ENCODE measurements around the gene GADL1.

Gene GADL1

DNA sequence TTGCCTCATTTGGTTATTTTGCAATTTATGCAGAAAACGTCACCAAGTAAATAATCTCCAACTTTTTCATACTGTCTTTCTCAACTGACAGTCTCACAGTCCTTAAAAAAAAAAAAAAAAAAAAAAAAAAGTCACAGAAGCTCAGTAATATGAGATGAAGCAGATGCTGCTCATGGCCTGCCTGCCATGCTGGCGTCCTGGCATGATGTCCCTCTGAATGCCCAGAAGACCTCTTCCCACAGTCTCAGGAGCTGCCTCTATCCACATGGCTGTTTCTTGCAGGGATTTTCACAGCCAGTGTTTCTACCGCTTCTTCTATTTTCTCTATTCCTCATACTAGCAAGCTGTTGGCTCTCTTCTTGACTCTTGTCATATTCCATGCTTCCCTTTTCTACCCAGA, 200.3 kb downstream of the GADL1 start:
- no peak for DNase-seq (ENCODE audit: low read depth)

DNA sequence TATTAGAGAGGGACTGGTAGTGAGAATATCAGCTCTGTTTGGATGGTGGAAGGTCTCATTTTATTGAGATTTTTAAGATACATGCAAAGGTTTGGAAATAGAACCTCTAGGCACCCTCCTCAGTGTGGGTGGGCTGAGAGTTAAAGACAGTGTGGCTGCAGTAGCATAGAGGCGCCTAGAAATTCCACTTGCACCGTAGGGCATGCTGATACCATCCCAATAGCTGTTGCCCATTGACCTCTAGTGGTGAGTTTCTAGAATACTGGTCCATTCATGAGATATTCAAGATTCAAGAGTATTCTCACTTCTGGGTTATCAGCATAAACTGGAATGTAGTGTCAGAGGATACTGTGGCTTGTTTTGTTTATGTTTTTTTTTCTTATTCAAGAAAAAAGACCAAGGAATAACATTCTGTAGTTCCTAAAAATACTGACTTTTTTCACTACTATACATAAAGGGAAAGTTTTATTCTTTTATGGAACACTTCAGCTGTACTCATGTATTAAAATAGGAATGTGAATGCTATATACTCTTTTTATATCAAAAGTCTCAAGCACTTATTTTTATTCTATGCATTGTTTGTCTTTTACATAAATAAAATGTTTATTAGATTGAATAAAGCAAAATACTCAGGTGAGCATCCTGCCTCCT, 200.9 kb downstream of the GADL1 start:
- DNase-seq (ENCODE audit: low read depth) = peak; percentile 80

DNA sequence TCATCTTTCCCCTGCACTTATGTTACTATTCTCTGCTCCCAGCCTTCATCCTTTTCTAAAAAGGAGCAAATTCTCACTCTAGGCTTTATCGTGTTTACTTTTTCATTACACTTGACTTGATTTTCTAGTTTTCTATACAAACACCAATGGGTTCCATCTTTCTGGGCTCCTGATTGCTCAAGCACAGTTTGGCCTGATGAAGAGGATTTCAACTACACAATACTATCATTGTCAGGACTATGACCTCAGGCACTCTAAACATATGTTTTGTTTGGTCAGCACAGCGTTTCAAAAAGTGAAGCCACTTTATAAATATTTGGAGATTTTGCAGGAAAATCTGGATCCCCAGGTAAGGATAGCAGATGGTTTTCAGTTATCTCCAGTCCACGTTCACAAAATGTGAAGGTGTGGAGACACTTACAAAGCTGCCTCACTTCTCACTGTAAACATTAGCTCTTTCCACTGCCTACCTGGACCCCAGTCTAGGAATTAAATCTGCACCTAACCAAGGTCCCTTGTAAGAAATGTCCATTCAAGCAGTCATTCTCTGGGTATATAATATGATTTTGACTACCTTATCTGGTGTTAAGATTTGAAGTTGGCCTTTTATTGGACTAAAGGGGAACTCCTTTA, 201.8 kb downstream of the GADL1 start:
- DNase-seq (ENCODE audit: low read depth) = no peak

DNA sequence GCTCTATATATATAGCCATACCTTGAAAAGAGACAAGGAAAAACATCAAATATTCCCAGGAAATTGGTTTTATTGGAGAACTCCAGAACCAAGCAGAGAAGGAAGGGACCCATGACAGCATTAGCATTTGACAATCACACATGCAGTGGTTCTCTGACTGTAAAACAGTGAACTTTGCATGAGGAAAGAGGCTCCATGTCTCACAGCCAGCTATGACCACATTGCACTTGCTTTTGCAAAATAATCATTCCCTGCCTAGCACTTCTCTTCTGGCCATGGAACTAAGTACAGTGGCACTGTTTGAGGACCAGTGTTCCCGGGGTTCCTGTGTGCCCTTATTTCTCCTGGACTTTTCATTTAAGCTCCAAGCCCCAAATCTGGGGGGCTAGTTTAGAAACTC, 202.5 kb downstream of the GADL1 start:
- DNase-seq (ENCODE audit: low read depth) = no peak

GRCh38 chr3:30691249-30691880, 203.1 kb downstream of the GADL1 start:
- no peak for DNase-seq (ENCODE audit: low read depth)

- no peak for DNase-seq (ENCODE audit: low read depth)
Measured at GRCh38 chr3:30690199-30690598, 204.3 kb downstream of the GADL1 start.

GRCh38 chr3:30688776-30689641, 205.5 kb downstream of the GADL1 start:
- peak; percentile 86 for DNase-seq (ENCODE audit: low read depth)

GRCh38 chr3:30687930-30688570, 206.4 kb downstream of the GADL1 start:
- DNase-seq (ENCODE audit: low read depth) = no peak

- DNase-seq (ENCODE audit: low read depth) = no peak
Measured at GRCh38 chr3:30686799-30687198, 207.7 kb downstream of the GADL1 start.

DNA sequence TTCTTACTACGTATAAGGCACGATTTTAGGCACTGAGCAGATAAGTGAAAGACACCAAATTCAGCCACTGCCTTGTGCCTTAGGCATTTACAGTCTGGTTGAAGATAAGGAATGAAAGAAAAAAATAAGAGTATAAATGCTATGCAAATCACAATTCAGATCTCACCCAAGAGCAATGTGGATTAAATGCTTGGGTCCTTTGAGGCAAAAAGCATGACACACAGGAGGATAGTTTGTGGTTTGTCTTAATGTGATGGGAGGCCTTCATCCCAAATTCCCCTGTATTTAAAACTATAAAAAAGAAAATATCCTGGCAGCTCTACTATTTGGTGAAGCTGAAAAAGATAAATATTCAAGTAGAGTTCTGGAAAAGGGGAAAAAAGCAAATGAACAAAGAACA, 208.3 kb downstream of the GADL1 start:
- peak; percentile 17 for DNase-seq (ENCODE audit: low read depth)

DNA sequence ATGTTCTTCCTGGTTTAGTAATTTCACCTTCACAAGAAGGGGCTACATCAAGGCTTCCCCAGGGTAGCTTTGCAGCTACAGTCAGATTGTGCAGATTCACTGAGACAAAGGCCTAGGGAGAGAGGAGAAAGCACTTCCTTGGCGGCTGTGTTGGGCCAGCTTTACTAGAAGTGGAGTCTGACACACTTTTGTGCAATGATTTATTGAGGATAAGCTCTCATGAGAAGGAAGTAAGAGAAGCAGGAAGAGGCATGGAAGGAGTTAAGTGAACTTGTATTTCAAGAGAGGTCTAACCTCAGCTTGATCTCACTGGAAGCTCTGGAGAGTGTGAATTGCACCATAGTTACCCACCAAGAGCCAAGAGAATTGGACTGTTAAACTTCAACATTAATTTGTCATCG, 209.2 kb downstream of the GADL1 start:
- DNase-seq (ENCODE audit: low read depth) = peak; percentile 69

DNA sequence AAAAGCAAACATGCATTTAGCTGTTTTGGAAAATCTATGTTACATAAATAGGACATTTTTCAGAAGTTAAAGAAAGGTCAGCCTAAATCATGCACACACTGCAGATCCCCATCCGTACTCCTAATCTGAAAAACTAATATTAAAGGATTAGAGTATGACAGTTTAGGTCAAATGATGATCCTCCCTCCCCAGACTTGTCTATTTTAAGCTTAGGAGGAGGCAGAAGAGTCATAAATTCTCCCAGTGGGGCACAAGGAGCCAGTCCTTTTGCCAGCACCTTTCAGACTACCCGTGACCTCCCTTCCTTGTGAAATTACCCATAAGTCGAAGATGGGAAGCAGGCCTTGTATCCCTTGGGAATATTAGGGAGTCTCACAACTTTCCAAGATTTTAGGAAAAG, 210.1 kb downstream of the GADL1 start:
- DNase-seq (ENCODE audit: low read depth) = peak; percentile 54

DNA sequence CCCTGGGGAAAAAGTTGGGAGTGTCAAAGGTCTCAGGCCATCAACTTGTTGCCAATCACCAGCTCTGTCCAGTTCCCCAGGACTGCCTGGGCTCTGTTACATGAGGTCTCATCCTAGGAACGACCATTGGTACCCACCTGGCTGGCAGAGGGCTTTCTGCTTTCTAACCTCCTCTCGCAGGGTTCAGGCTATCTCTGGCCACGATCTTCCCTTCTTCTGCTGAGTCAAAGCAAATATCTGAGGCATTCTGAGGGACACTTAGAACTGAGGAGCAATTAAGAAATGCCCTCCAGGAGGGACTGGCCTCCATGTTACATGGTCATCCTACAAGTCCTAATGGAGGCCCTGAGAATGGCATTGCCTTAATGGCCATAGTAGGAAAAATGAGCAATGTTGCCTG, 210.7 kb downstream of the GADL1 start:
- no peak for DNase-seq (ENCODE audit: low read depth)

DNA sequence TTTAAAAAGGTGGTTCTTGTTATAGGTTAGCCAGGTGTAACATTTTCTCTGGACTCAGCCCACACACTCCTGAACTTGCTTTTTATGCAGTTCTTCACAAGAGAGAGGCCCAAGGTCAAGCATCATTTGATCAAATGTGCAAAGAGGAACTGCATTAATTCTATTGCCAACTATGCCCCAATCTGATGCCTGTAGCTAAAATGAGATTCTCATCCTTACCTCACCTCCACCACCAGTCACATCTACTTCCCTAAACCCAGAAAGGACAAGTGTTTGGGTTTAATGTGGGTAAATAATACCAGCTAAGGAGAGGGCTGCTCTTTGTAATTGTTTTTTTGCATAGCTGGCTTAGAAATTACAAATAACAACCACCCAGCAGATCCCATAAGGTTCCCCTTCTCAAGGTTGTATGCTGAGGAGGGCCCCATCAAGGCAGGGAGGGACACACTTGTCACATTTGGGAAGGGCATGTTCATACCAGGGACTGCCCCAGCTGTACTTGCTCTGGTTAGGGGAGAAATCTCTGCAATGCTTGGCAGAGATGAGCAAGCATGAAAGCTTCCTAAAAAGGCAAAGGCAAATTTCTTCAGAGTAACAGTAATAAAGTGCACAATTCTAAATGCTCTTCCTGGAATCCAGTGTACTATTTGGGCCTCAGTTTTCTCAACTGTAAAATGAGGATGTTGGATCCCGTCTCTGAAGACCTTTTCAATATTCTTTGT, 211.9 kb downstream of the GADL1 start:
- DNase-seq (ENCODE audit: low read depth) = no peak

GRCh38 chr3:30681649-30682211, 212.7 kb downstream of the GADL1 start:
- DNase-seq (ENCODE audit: low read depth) = peak; percentile 23

- DNase-seq (ENCODE audit: low read depth) = no peak
Measured at GRCh38 chr3:30680789-30681648, 213.4 kb downstream of the GADL1 start.

DNA sequence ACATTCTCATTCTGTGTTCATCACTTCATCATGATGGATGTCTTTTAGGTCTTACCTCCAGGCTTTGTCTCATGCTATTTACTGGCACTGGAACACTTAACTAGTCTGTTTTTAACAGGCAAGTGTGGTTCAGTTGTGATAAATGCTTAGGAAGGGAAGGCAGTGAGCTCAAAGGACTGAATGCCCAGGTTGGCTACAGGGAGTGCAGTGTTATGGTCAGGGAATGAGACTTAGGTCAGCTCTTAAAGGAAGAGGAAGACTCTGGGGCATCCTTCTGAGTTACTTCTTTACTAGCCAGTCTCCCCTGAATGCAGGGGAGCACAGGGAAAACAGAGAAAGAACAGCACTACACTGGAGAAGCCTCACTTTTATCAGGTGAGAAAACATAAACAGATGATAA, 215.4 kb downstream of the GADL1 start:
- DNase-seq (ENCODE audit: low read depth) = no peak

GRCh38 chr3:30677347-30677685, 217.1 kb downstream of the GADL1 start:
- DNase-seq (ENCODE audit: low read depth) = no peak

GRCh38 chr3:30676424-30677346, 217.8 kb downstream of the GADL1 start:
- no peak for DNase-seq (ENCODE audit: low read depth)
